Measurements from ENCODE around the gene ACOT13. TPM values are rescaled to one million over a fixed set of nuclear protein-coding genes. Genes with fewer than 3 reads are reported as not detected.
"Not testable (repeated sequence)": the region's sequence is repeated elsewhere in the genome, so short reads cannot be mapped to it uniquely, and the experiment has no call there.

ACOT13 gene
- 33.2 and 48.0 TPM in 2 replicates for total RNA-seq (2014; rRNA removed; shearing (Covaris generic))

- in situ Hi-C loops (cut with HindIII; ENCODE audit: low sequenced_read_pairs): no loop called here
- DNase-seq (ENCODE audit: low spot score): peak; percentile 91
Measured at GRCh38 chr6:24666641-24667377, at the start of gene ACOT13, which contains the start of gene TDP2. Gene ACOT13, plus strand, starts transcription at chr6:24667077. Its CDS starts 187 bp downstream, at chr6:24667264. Gene TDP2, minus strand, starts transcription at chr6:24666899. Its CDS starts 37 bp downstream, at chr6:24666862.

GRCh38 chr6:24619661-24620060, 47.2 kb upstream of the ACOT13 start:
- in situ Hi-C loops (cut with HindIII; ENCODE audit: low sequenced_read_pairs): no loop called here
- no peak for DNase-seq (ENCODE audit: low spot score)

- DNase-seq (ENCODE audit: low spot score): no peak
- in situ Hi-C loops (cut with HindIII; ENCODE audit: low sequenced_read_pairs): no loop called here
Measured at GRCh38 chr6:24620637-24621036, 46.2 kb upstream of the ACOT13 start.

GRCh38 chr6:24621626-24622289, 45.1 kb upstream of the ACOT13 start:
- DNase-seq (ENCODE audit: low spot score): peak; percentile 66
- in situ Hi-C loops (cut with HindIII; ENCODE audit: low sequenced_read_pairs): no loop called here

GRCh38 chr6:24630856-24631505, 35.9 kb upstream of the ACOT13 start:
- DNase-seq (ENCODE audit: low spot score): peak; percentile 53
- in situ Hi-C loops (cut with HindIII; ENCODE audit: low sequenced_read_pairs): no loop called here

GRCh38 chr6:24631671-24632070, 35.2 kb upstream of the ACOT13 start:
- in situ Hi-C loops (cut with HindIII; ENCODE audit: low sequenced_read_pairs): no loop called here
- peak; percentile 17 for DNase-seq (ENCODE audit: low spot score)

- in situ Hi-C loops (cut with HindIII; ENCODE audit: low sequenced_read_pairs): no loop called here
- no peak for DNase-seq (ENCODE audit: low spot score)
Measured at GRCh38 chr6:24632573-24632972, 34.3 kb upstream of the ACOT13 start.

- DNase-seq (ENCODE audit: low spot score): no peak
- in situ Hi-C loops (cut with HindIII; ENCODE audit: low sequenced_read_pairs): no loop called here
Measured at GRCh38 chr6:24636681-24637080, 30.2 kb upstream of the ACOT13 start.

GRCh38 chr6:24640166-24640565, 26.7 kb upstream of the ACOT13 start:
- DNase-seq (ENCODE audit: low spot score): no peak
- in situ Hi-C loops (cut with HindIII; ENCODE audit: low sequenced_read_pairs): no loop called here

GRCh38 chr6:24640631-24641030, 26.2 kb upstream of the ACOT13 start:
- DNase-seq (ENCODE audit: low spot score); in situ Hi-C loops (cut with HindIII; ENCODE audit: low sequenced_read_pairs): not testable (repeated sequence)

- in situ Hi-C loops (cut with HindIII; ENCODE audit: low sequenced_read_pairs): no loop called here
- DNase-seq (ENCODE audit: low spot score): no peak
Measured at GRCh38 chr6:24642061-24642460, 24.8 kb upstream of the ACOT13 start.

GRCh38 chr6:24643920-24644319, 23.0 kb upstream of the ACOT13 start:
- peak; percentile 25 for DNase-seq (ENCODE audit: low spot score)
- in situ Hi-C loops (cut with HindIII; ENCODE audit: low sequenced_read_pairs): no loop called here

GRCh38 chr6:24644377-24644776, 22.5 kb upstream of the ACOT13 start:
- in situ Hi-C loops (cut with HindIII; ENCODE audit: low sequenced_read_pairs): no loop called here

GRCh38 chr6:24646771-24647170, 20.1 kb upstream of the ACOT13 start:
- DNase-seq (ENCODE audit: low spot score): no peak
- in situ Hi-C loops (cut with HindIII; ENCODE audit: low sequenced_read_pairs): no loop called here

More at GRCh38 chr6:24644377-24644776, 22.5 kb upstream of the ACOT13 start:
- no peak for DNase-seq (ENCODE audit: low spot score)

GRCh38 chr6:24648276-24648675, 18.6 kb upstream of the ACOT13 start:
- DNase-seq (ENCODE audit: low spot score): no peak
- in situ Hi-C loops (cut with HindIII; ENCODE audit: low sequenced_read_pairs): no loop called here

- in situ Hi-C loops (cut with HindIII; ENCODE audit: low sequenced_read_pairs): no loop called here
- no peak for DNase-seq (ENCODE audit: low spot score)
Measured at GRCh38 chr6:24649691-24650090, 17.2 kb upstream of the ACOT13 start.

- DNase-seq (ENCODE audit: low spot score): no peak
- in situ Hi-C loops (cut with HindIII; ENCODE audit: low sequenced_read_pairs): no loop called here
Measured at GRCh38 chr6:24650365-24650764, 16.5 kb upstream of the ACOT13 start.

- DNase-seq (ENCODE audit: low spot score): no peak
- in situ Hi-C loops (cut with HindIII; ENCODE audit: low sequenced_read_pairs): no loop called here
Measured at GRCh38 chr6:24655215-24655614, 11.7 kb upstream of the ACOT13 start.

GRCh38 chr6:24658573-24659560, 8.0 kb upstream of the ACOT13 start:
- no peak for DNase-seq (ENCODE audit: low spot score)
- in situ Hi-C loops (cut with HindIII; ENCODE audit: low sequenced_read_pairs): no loop called here
